ENCODE measurements around the gene DVL1. TPM values are rescaled to one million over a fixed set of nuclear protein-coding genes. Genes with fewer than 3 reads are reported as not detected.

The DVL1 gene
- total RNA-seq, 1 donor from 2014 or later = 92.9 TPM

- TF ChIP-seq CTCF (IDR thresholded peaks at IDR 0.05) = peak; percentile 50
- Mint-ChIP-seq H3K4me1 (ENCODE audit: unreplicated experiment) (peaks cover 24% of the 10 kb centered on the region), H3K27me3 (ENCODE audit: unreplicated experiment) (no peaks in the 10 kb centered on the region), H3K4me3 (ENCODE audit: unreplicated experiment) (no peak overlapping the region), H3K36me3 (ENCODE audit: unreplicated experiment) (peaks cover 8% of the 10 kb centered on the region), H3K27ac (ENCODE audit: unreplicated experiment) (no peak overlapping the region), H3K9me3 (ENCODE audit: unreplicated experiment) (no peaks in the 10 kb centered on the region)
- DNase-seq (ENCODE audit: extremely low spot score, unreplicated experiment) = no peak
Measured at GRCh38 chr1:1344655-1345361, 4.4 kb downstream of the DVL1 start.

GRCh38 chr1:1343811-1344421 lies 5.3 kb downstream of the DVL1 start:
- no peak for DNase-seq (ENCODE audit: extremely low spot score, unreplicated experiment)
- Mint-ChIP-seq H3K4me3 (ENCODE audit: unreplicated experiment) (no peak overlapping the region), H3K36me3 (ENCODE audit: unreplicated experiment) (peaks cover 8% of the 10 kb centered on the region), H3K9me3 (ENCODE audit: unreplicated experiment) (no peaks in the 10 kb centered on the region), H3K4me1 (ENCODE audit: unreplicated experiment) (peaks cover 24% of the 10 kb centered on the region), H3K27ac (ENCODE audit: unreplicated experiment) (no peak overlapping the region), H3K27me3 (ENCODE audit: unreplicated experiment) (no peaks in the 10 kb centered on the region)
- no peak for TF ChIP-seq CTCF (IDR thresholded peaks at IDR 0.05)

- DNase-seq (ENCODE audit: extremely low spot score, unreplicated experiment) = no peak
- Mint-ChIP-seq H3K9me3 (ENCODE audit: unreplicated experiment) (no peaks in the 10 kb centered on the region), H3K4me3 (ENCODE audit: unreplicated experiment) (no peak overlapping the region), H3K4me1 (ENCODE audit: unreplicated experiment) (peaks cover 23% of the 10 kb centered on the region), H3K27ac (ENCODE audit: unreplicated experiment) (no peak overlapping the region), H3K36me3 (ENCODE audit: unreplicated experiment) (peaks cover 8% of the 10 kb centered on the region), H3K27me3 (ENCODE audit: unreplicated experiment) (no peaks in the 10 kb centered on the region)
- no peak for TF ChIP-seq CTCF (IDR thresholded peaks at IDR 0.05)
Measured at GRCh38 chr1:1342584-1343115, 6.6 kb downstream of the DVL1 start.

- H3K36me3 Mint-ChIP-seq (ENCODE audit: unreplicated experiment) = peaks cover 8% of the 10 kb centered on the region
- H3K4me3 Mint-ChIP-seq (ENCODE audit: unreplicated experiment) = no peak overlapping the region
- H3K9me3 Mint-ChIP-seq (ENCODE audit: unreplicated experiment) = no peaks in the 10 kb centered on the region
- peaks cover 17% of the 10 kb centered on the region for H3K4me1 Mint-ChIP-seq (ENCODE audit: unreplicated experiment)
- TF ChIP-seq CTCF (IDR thresholded peaks at IDR 0.05) = no peak
- no peaks in the 10 kb centered on the region for H3K27me3 Mint-ChIP-seq (ENCODE audit: unreplicated experiment)
- no peak overlapping the region for H3K27ac Mint-ChIP-seq (ENCODE audit: unreplicated experiment)
- no peak for DNase-seq (ENCODE audit: extremely low spot score, unreplicated experiment)
Measured at GRCh38 chr1:1342061-1342562, 7.1 kb downstream of the DVL1 start.

GRCh38 chr1:1341549-1342021 lies 7.6 kb downstream of the DVL1 start:
- Mint-ChIP-seq H3K36me3 (ENCODE audit: unreplicated experiment) (peaks cover 8% of the 10 kb centered on the region), H3K27ac (ENCODE audit: unreplicated experiment) (no peak overlapping the region), H3K27me3 (ENCODE audit: unreplicated experiment) (no peaks in the 10 kb centered on the region), H3K9me3 (ENCODE audit: unreplicated experiment) (no peaks in the 10 kb centered on the region), H3K4me3 (ENCODE audit: unreplicated experiment) (no peak overlapping the region), H3K4me1 (ENCODE audit: unreplicated experiment) (peaks cover 12% of the 10 kb centered on the region)
- no peak for TF ChIP-seq CTCF (IDR thresholded peaks at IDR 0.05)
- no peak for DNase-seq (ENCODE audit: extremely low spot score, unreplicated experiment)
